Measurements from ENCODE around the gene CACNG8. TPM values are rescaled to one million over a fixed set of nuclear protein-coding genes. Genes with fewer than 3 reads are reported as not detected.
"Not testable (repeated sequence)": the region's sequence is repeated elsewhere in the genome, so short reads cannot be mapped to it uniquely, and the experiment has no call there.

The CACNG8 gene
- total and polyA plus RNA-seq, 12 donors = 0.03 to 0.31 (median 0.14) TPM; not detected in 1

GRCh38 chr19:53944933-53945332 is 17.8 kb upstream of the CACNG8 start:
- ATAC-seq = no peak
- H3K27ac ChIP-seq = no peak overlapping the region
- no peak for TF ChIP-seq CTCF (IDR thresholded peaks at IDR 0.05)
- intact Hi-C loops (cut with DNase I) = no loop called here
- WGBS, 2 donors = 88 to 89% methylated on average over 4 of the region's 4 CpGs
- H3K9me3 ChIP-seq = no peaks in the 10 kb centered on the region
- H3K27me3 ChIP-seq = peaks cover 8 to 93% (median 78%) of the 10 kb centered on the region in 7 donors
- DNase-seq = no peak
- H3K36me3 ChIP-seq = no peaks in the 10 kb centered on the region
- no peaks in the 10 kb centered on the region for H3K4me1 ChIP-seq
- no peak overlapping the region for H3K4me3 ChIP-seq

GRCh38 chr19:53945441-53945840 is 17.3 kb upstream of the CACNG8 start:
- 46 to 49% methylated on average over 9 of the region's 9 CpGs for WGBS, 2 donors
- Histone ChIP-seq H3K27me3 (peaks cover 8 to 91% (median 77%) of the 10 kb centered on the region in 7 donors), H3K4me3 (no peak overlapping the region), H3K27ac (no peak overlapping the region), H3K36me3 (no peaks in the 10 kb centered on the region), H3K4me1 (no peaks in the 10 kb centered on the region), H3K9me3 (no peaks in the 10 kb centered on the region)
- no peak for DNase-seq
- no peak for TF ChIP-seq CTCF (IDR thresholded peaks at IDR 0.05)
- intact Hi-C loops (cut with DNase I) = no loop called here
- ATAC-seq = no peak

GRCh38 chr19:53945998-53946397 is 16.7 kb upstream of the CACNG8 start:
- no peaks in the 10 kb centered on the region for H3K36me3 ChIP-seq
- no peak for TF ChIP-seq CTCF (IDR thresholded peaks at IDR 0.05)
- H3K4me1 ChIP-seq = no peaks in the 10 kb centered on the region
- intact Hi-C loops (cut with DNase I) = no loop called here
- peaks cover 8 to 90% (median 76%) of the 10 kb centered on the region in 7 donors for H3K27me3 ChIP-seq
- 97 to 98% methylated on average over 2 of the region's 2 CpGs for WGBS, 2 donors
- no peak for DNase-seq
- no peak overlapping the region for H3K4me3 ChIP-seq
- H3K27ac ChIP-seq = no peak overlapping the region
- no peaks in the 10 kb centered on the region for H3K9me3 ChIP-seq
- no peak for ATAC-seq

GRCh38 chr19:53947624-53948023 is 15.1 kb upstream of the CACNG8 start:
- no peak for TF ChIP-seq CTCF (IDR thresholded peaks at IDR 0.05)
- H3K4me3 ChIP-seq = no peak overlapping the region
- 62 to 68% methylated on average over 5 of the region's 5 CpGs for WGBS, 2 donors
- H3K36me3 ChIP-seq = no peaks in the 10 kb centered on the region
- no peak overlapping the region for H3K27ac ChIP-seq
- ATAC-seq (no peak), DNase-seq (no peak)
- H3K4me1 ChIP-seq = peaks cover 0 to 3% (median 0%) of the 10 kb centered on the region in 9 donors
- no peaks in the 10 kb centered on the region for H3K9me3 ChIP-seq
- peaks cover 0 to 89% (median 67%) of the 10 kb centered on the region in 7 donors for H3K27me3 ChIP-seq
- intact Hi-C loops (cut with DNase I) = no loop called here

GRCh38 chr19:53948611-53949010 is 14.1 kb upstream of the CACNG8 start:
- H3K27ac ChIP-seq; DNase-seq; H3K36me3 ChIP-seq; intact Hi-C loops (cut with DNase I); H3K4me3 ChIP-seq; H3K9me3 ChIP-seq; H3K4me1 ChIP-seq; ATAC-seq: not testable (repeated sequence)
- WGBS, 2 donors = 82 to 84% methylated on average over 5 of the region's 5 CpGs
- peaks cover 0 to 88% (median 66%) of the 10 kb centered on the region in 7 donors for H3K27me3 ChIP-seq
